Stimulated activated CD8-positive, alpha-beta memory T cell treated with anti-CD3 and anti-CD28 coated beads, Interleukin-15, amount 100 ng/mL, for 4 hours (primary cell): ENCODE results near the gene STK16.
"Not testable (repeated sequence)": the region's sequence is repeated elsewhere in the genome, so short reads cannot be mapped to it uniquely, and the experiment has no call there.

Source experiments
- DNase-seq, 2 donors: peaks; one replicate each; pipeline ENCODE4 v3.0.0-alpha.2; 2020; ENCODE audit warnings: low read depth in 2 of 2

The STK16 gene

GRCh38 chr2:219287116-219287440 is 41.8 kb downstream of the STK16 start:
- DNase-seq = not testable (repeated sequence)

- DNase-seq = no peak
These were observed 42.4 kb downstream of the STK16 start for GRCh38 chr2:219287580-219288265.

- no peak for DNase-seq
These were observed 43.9 kb downstream of the STK16 start for GRCh38 chr2:219289195-219289536.

GRCh38 chr2:219289537-219290361 is 44.5 kb downstream of the STK16 start:
- no peak for DNase-seq

- no peak for DNase-seq
These were observed 45.3 kb downstream of the STK16 start for GRCh38 chr2:219290381-219291171.

GRCh38 chr2:219291394-219291793 is 46.1 kb downstream of the STK16 start:
- DNase-seq = no peak

GRCh38 chr2:219291910-219292490 is 46.7 kb downstream of the STK16 start:
- DNase-seq = no peak

- DNase-seq = no peak
These were observed 47.3 kb downstream of the STK16 start for GRCh38 chr2:219292616-219293015.

GRCh38 chr2:219293736-219294231 is 48.5 kb downstream of the STK16 start:
- no peak for DNase-seq

- DNase-seq = peak; percentile 71 to 77
These were observed 49.4 kb downstream of the STK16 start for GRCh38 chr2:219294356-219295351.

- DNase-seq = no peak
These were observed 50.9 kb downstream of the STK16 start for GRCh38 chr2:219296142-219296541.

GRCh38 chr2:219296631-219297391 is 51.5 kb downstream of the STK16 start:
- no peak for DNase-seq

GRCh38 chr2:219297766-219298456 is 52.6 kb downstream of the STK16 start:
- DNase-seq = no peak

- peak; percentile 63 to 75 for DNase-seq
These were observed 53.6 kb downstream of the STK16 start for GRCh38 chr2:219298759-219299371.

- DNase-seq = no peak
These were observed 54.1 kb downstream of the STK16 start for GRCh38 chr2:219299372-219299760.
